WERI-Rb-1 (cell line): Measurements from ENCODE around the gene C19orf47.

Experiments
- DNase-seq: peaks from one replicate; pipeline ENCODE4 v3.0.0-alpha.2; 2020
- H3K27ac ChIP-seq: fragments of 250-450 bp; sonication (Bioruptor Pico); 2 replicates; pipeline ENCODE4 v1.5.1; 2020; ENCODE audit warnings: mild to moderate bottlenecking, moderate library complexity
- H3K27me3 ChIP-seq: fragments of 250-450 bp; sonication (Bioruptor Pico); 2 replicates; pipeline ENCODE4 v1.5.1; 2021; ENCODE audit warnings: mild to moderate bottlenecking, low read depth, moderate library complexity; ENCODE audit not compliant: insufficient read depth, severe bottlenecking
- H3K36me3 ChIP-seq: fragments of 250-450 bp; sonication (Bioruptor Pico); 2 replicates; pipeline ENCODE4 v1.5.1; 2020; ENCODE audit warnings: mild to moderate bottlenecking, moderate library complexity
- H3K4me3 ChIP-seq: 2 replicates; pipeline ENCODE4 v1.5.1; 2011; ENCODE audit warnings: low read depth, mild to moderate bottlenecking, control low read depth, low read length
- H3K9me3 ChIP-seq: fragments of 250-450 bp; sonication (Bioruptor Pico); 2 replicates; pipeline ENCODE4 v1.5.1; 2021; ENCODE audit warnings: mild to moderate bottlenecking, moderate library complexity; ENCODE audit not compliant: severe bottlenecking
- TF ChIP-seq, protein P1 (sequence below): IDR thresholded peaks from 2 replicates; pipeline ENCODE4 v1.5.1; 2011; ENCODE audit warnings: low read depth, mild to moderate bottlenecking, control low read depth, inconsistent platforms, low read length

C19orf47 gene

DNA sequence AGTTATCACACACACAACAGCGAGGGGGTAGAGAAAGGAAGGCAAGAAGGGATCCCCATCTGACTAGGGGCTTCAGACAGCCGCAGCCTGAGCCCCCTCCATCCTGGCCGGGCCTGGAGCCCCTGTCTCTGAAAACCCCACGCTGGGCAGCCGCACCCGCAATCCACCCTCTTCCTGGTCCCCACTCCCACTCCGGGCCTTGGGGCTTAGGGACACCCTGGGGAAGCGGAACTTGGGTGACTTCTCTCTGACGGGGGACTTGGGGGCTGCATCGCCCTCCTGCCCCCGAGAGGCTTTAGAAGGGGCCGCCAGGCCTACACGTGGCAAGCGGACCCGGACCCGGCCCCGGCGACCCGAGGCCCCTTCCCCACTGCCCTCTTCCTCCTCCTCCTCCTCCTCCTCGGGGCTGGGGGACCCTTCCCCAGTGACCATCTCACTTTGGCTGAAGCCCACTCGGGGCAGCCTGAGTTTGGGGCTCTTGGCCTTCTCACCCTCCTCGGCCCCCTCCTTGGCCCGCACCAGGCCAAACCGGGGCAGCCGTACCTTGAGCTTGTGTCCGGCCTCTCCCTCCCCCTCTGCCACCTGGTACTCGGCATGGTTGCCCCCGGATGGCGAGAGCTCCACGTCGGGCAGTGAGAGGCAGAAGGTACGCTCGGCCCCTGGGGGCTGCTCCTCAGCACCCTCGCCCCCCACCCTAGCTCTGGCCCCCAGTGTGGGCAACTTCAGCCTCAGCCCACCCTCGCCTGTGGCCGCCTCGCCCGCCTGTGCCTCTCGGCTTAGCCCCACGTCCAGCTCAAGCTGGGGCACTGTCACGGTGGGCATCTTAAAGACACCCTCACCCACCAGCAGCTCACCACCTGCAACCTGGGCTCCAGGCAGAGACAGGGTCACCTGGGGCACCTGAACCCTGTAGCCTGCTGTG, 46.0 kb upstream of the C19orf47 start:
- no peak for DNase-seq

DNA sequence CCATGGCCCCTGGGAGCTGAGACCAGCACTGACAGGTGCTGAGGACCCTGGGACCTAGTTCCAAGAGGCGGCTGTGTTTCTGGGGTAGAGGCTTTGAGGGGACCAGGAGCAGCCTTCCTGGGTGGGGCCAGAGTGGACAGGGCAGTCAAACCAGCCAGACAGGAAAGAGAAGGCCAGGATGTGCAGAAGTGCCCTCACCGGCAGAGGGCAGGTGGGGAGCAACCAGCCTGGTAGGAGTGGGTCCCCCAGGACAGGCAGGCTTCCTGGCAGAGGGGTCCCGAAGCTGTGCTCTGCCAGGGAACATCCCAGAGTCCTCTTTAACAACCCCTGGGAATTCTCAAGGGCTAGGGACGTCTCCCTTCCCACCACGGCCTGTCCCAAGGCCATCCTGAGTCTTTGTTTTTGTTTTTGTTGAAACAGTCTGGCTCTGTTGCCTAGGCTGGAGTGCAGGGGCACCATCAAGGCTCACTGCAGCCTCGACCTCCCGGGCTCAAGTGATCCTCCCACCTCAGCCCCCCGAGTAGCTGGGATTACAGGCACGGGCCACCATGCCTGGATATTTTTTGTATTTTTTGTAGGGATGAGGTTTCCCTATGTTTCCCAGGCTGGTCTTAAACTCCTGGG, 44.8 kb upstream of the C19orf47 start:
- Histone ChIP-seq H3K36me3 (no peaks in the 10 kb centered on the region), H3K27ac (no peak overlapping the region), H3K4me3 (no peak overlapping the region), H3K9me3 (no peaks in the 10 kb centered on the region), H3K27me3 (no peaks in the 10 kb centered on the region)
- TF ChIP-seq, protein P1, sequence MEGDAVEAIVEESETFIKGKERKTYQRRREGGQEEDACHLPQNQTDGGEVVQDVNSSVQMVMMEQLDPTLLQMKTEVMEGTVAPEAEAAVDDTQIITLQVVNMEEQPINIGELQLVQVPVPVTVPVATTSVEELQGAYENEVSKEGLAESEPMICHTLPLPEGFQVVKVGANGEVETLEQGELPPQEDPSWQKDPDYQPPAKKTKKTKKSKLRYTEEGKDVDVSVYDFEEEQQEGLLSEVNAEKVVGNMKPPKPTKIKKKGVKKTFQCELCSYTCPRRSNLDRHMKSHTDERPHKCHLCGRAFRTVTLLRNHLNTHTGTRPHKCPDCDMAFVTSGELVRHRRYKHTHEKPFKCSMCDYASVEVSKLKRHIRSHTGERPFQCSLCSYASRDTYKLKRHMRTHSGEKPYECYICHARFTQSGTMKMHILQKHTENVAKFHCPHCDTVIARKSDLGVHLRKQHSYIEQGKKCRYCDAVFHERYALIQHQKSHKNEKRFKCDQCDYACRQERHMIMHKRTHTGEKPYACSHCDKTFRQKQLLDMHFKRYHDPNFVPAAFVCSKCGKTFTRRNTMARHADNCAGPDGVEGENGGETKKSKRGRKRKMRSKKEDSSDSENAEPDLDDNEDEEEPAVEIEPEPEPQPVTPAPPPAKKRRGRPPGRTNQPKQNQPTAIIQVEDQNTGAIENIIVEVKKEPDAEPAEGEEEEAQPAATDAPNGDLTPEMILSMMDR: no peak
- no peak for DNase-seq

More for the DNA sequence above, 46.0 kb upstream of the C19orf47 start:
- H3K9me3 ChIP-seq: no peaks in the 10 kb centered on the region
- no peak overlapping the region for H3K27ac ChIP-seq
- no peaks in the 10 kb centered on the region for H3K27me3 ChIP-seq
- TF ChIP-seq, protein P1: no peak
- H3K36me3 ChIP-seq: no peaks in the 10 kb centered on the region
- no peak overlapping the region for H3K4me3 ChIP-seq

DNA sequence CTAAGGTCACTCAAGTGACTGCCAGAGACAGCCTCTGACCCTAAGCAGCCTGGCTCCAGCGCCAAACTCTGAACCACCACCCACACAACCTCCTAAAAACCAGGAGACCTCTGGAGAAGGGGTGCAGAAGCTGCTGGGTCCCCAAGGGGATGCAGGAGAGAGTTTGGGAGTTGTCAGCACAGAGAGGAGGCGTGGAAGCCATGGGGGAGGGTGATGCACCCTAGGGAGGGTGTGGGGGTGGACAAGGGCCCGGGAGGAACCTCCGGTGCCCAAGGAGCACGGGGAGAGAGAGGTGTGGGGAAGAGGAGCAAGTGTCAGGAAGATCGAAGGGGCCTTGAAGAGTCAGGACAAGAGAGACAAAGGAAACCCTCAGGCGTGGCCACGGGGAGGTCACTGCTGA, 43.9 kb upstream of the C19orf47 start:
- Histone ChIP-seq H3K27me3 (no peaks in the 10 kb centered on the region), H3K36me3 (no peaks in the 10 kb centered on the region), H3K9me3 (no peaks in the 10 kb centered on the region), H3K4me3 (no peak overlapping the region), H3K27ac (no peak overlapping the region)
- TF ChIP-seq, protein P1: no peak
- DNase-seq: no peak

GRCh38 chr19:40390084-40390742, 42.0 kb upstream of the C19orf47 start, which contains the start of gene HIPK4:
TSS of gene HIPK4 (minus strand) at chr19:40390181. CDS start at chr19:40389902, 279 bp downstream.
- TF ChIP-seq, protein P1: no peak
- no peak for DNase-seq
- Histone ChIP-seq H3K4me3 (no peak within 1 kb of the TSS), H3K9me3 (no peaks in the 10 kb centered on the region), H3K27ac (no peak within 1 kb of the TSS), H3K27me3 (no peaks in the 10 kb centered on the region), H3K36me3 (no peaks in the 10 kb centered on the region)

GRCh38 chr19:40389404-40390083, 41.3 kb upstream of the C19orf47 start:
- TF ChIP-seq, protein P1: no peak
- Histone ChIP-seq H3K4me3 (no peak overlapping the region), H3K27ac (no peak overlapping the region), H3K27me3 (no peaks in the 10 kb centered on the region), H3K36me3 (no peaks in the 10 kb centered on the region), H3K9me3 (no peaks in the 10 kb centered on the region)
- no peak for DNase-seq
